IMR-90 (cell line): ENCODE data around the gene CUEDC2. TPM values are rescaled to one million over a fixed set of nuclear protein-coding genes. Genes with fewer than 3 reads are reported as not detected.

Source experiments
- ATAC-seq: fragments of 200-7000 bp; cut with Tn5 transposase; 2 replicates; pipeline ENCODE4 v1.9.1; 2020; ENCODE audit warnings: low read depth, mild to moderate bottlenecking, moderate library complexity
- BruUV-seq: library from RNA; stranded (reverse); fragments of 400-500 nt; replicated peaks from 2 replicates; lab custom pipeline; 2021; lab: Mats Ljungman, UMichigan
- CTCF ChIA-PET: fragments of 300-600 bp; formaldehyde crosslinking; extraction: SDS; loops from one replicate; lab custom pipeline; 2021; ENCODE audit warnings: antibody characterized with exemption; lab: Yijun Ruan, JAX
- POLR2A ChIA-PET: fragments of 300-600 bp; sonication (Branson Sonifier 250); formaldehyde crosslinking; loops from one replicate; lab custom pipeline; 2022; ENCODE audit warnings: antibody characterized with exemption; ENCODE audit not compliant: unreplicated experiment; lab: Charles Lee
- DNase-seq: peaks from one replicate; pipeline ENCODE4 v3.0.0; 2013
- H2AFZ ChIP-seq: replicated peaks from 2 replicates; pipeline ENCODE3; 2013; ENCODE audit warnings: low read length, mild to moderate bottlenecking; ENCODE audit not compliant: poor library complexity
- H2AK5ac ChIP-seq: 2 replicates; pipeline ENCODE4 v1.6.1; 2013; ENCODE audit warnings: low read depth, low read length, inconsistent platforms
- H2AK9ac ChIP-seq: replicated peaks from 2 replicates; pipeline ENCODE3; 2013; ENCODE audit warnings: mild to moderate bottlenecking, low read depth, low read length, moderate library complexity; ENCODE audit not compliant: poor library complexity
- H2BK120ac ChIP-seq: 2 replicates; pipeline ENCODE4 v1.6.1; 2013; ENCODE audit warnings: low read depth, low read length, inconsistent platforms
- H2BK15ac ChIP-seq: 3 replicates; pipeline ENCODE4 v1.6.1; 2013; ENCODE audit warnings: low read depth, low read length, inconsistent platforms
- H2BK20ac ChIP-seq: 2 replicates; pipeline ENCODE4 v1.6.1; 2013; ENCODE audit warnings: low read depth, mild to moderate bottlenecking, inconsistent platforms, low read length, moderate library complexity
- H2BK5ac ChIP-seq: 2 replicates; pipeline ENCODE4 v1.6.1; 2013; ENCODE audit warnings: mild to moderate bottlenecking, low read depth, low read length, inconsistent platforms; ENCODE audit not compliant: poor library complexity, severe bottlenecking
- H3K14ac ChIP-seq: replicated peaks from 2 replicates; pipeline ENCODE4 v1.6.1; 2013; ENCODE audit warnings: low read depth, low read length, inconsistent platforms
- H3K18ac ChIP-seq: 2 replicates; pipeline ENCODE4 v1.6.1; 2013; ENCODE audit warnings: low read depth, low read length, control low read depth
- H3K23ac ChIP-seq: 2 replicates; pipeline ENCODE4 v1.6.1; 2013; ENCODE audit warnings: low read depth, low read length, inconsistent platforms
- H3K27ac ChIP-seq: 2 replicates; pipeline ENCODE4 v1.5.1; 2013; ENCODE audit warnings: mild to moderate bottlenecking, control low read depth, low read length; ENCODE audit not compliant: insufficient read depth
- H3K27me3 ChIP-seq: 2 replicates; pipeline ENCODE4 v1.6.1; 2013; ENCODE audit warnings: low read length; ENCODE audit not compliant: control insufficient read depth, insufficient read depth
- H3K36me3 ChIP-seq: 2 replicates; pipeline ENCODE4 v1.6.1; 2013; ENCODE audit warnings: low read length, mixed read lengths; ENCODE audit not compliant: control insufficient read depth, insufficient read depth
- H3K4ac ChIP-seq: 2 replicates; pipeline ENCODE4 v1.6.1; 2013; ENCODE audit warnings: low read depth, low read length, inconsistent platforms
- H3K4me1 ChIP-seq: 2 replicates; pipeline ENCODE4 v1.6.1; 2013; ENCODE audit warnings: low read length, mixed read lengths; ENCODE audit not compliant: control insufficient read depth, insufficient read depth
- H3K4me2 ChIP-seq: 2 replicates; pipeline ENCODE4 v1.6.1; 2013; ENCODE audit warnings: low read depth, mild to moderate bottlenecking, control low read depth, low read length, moderate library complexity
- H3K4me3 ChIP-seq: 2 replicates; pipeline ENCODE4 v1.5.1; 2013; ENCODE audit warnings: low read depth, mild to moderate bottlenecking, control low read depth, low read length, moderate library complexity; ENCODE audit not compliant: insufficient read depth
- H3K56ac ChIP-seq: 2 replicates; pipeline ENCODE4 v1.6.1; 2013; ENCODE audit warnings: low read length, inconsistent platforms; ENCODE audit not compliant: insufficient read depth; ENCODE audit errors: extremely low read depth
- H3K79me1 ChIP-seq, 2 experiments: 2 replicates each; pipeline ENCODE4 v1.6.1; 2013; ENCODE audit warnings: low read length in 2 of 2, inconsistent platforms in 1 of 2, low read depth in 1 of 2
- H3K9ac ChIP-seq: 2 replicates; pipeline ENCODE4 v1.6.1; 2013; ENCODE audit warnings: low read depth, low read length, control low read depth
- H3K9me1 ChIP-seq: 2 replicates; pipeline ENCODE4 v1.6.1; 2013; ENCODE audit warnings: low read length, inconsistent platforms; ENCODE audit not compliant: insufficient read depth
- H3K9me3 ChIP-seq: 2 replicates; pipeline ENCODE4 v1.6.1; 2013; ENCODE audit warnings: low read length; ENCODE audit not compliant: control insufficient read depth, insufficient read depth
- H4K20me1 ChIP-seq: 2 replicates; pipeline ENCODE4 v1.6.1; 2013; ENCODE audit warnings: low read length, inconsistent platforms; ENCODE audit not compliant: insufficient read depth
- H4K5ac ChIP-seq: 2 replicates; pipeline ENCODE4 v1.6.1; 2013; ENCODE audit warnings: mild to moderate bottlenecking, low read depth, low read length, control low read depth
- H4K8ac ChIP-seq, 2 experiments: 2 replicates each; pipeline ENCODE4 v1.6.1; 2013; ENCODE audit warnings: low read depth in 2 of 2, low read length in 2 of 2, control low read depth in 1 of 2, inconsistent platforms in 1 of 2
- H4K91ac ChIP-seq: 2 replicates; pipeline ENCODE4 v1.6.1; 2013; ENCODE audit warnings: low read depth, low read length, inconsistent platforms; ENCODE audit not compliant: insufficient read depth
- BHLHE40 ChIP-seq: fragments of 150-350 bp; IDR thresholded peaks from 2 replicates; pipeline ENCODE4 v1.6.1; 2016; ENCODE audit warnings: mild to moderate bottlenecking, low read depth, low read length
- CEBPB ChIP-seq: IDR thresholded peaks from 2 replicates; pipeline ENCODE4 v1.6.1; 2012; ENCODE audit warnings: low read depth, low read length, improper control_type of control experiment
- CHD1 ChIP-seq: IDR thresholded peaks from 2 replicates; pipeline ENCODE4 v1.6.1; 2012; ENCODE audit warnings: low read depth, low read length, improper control_type of control experiment
- FOS ChIP-seq: fragments of 150-350 bp; IDR thresholded peaks from 2 replicates; pipeline ENCODE4 v1.6.1; 2016; ENCODE audit warnings: low read depth, low read length
- MAFK ChIP-seq: IDR thresholded peaks from 2 replicates; pipeline ENCODE4 v1.6.1; 2012; ENCODE audit warnings: low read depth, low read length, improper control_type of control experiment
- MAZ ChIP-seq: IDR thresholded peaks from 2 replicates; pipeline ENCODE4 v1.6.1; 2012; ENCODE audit warnings: low read depth, mild to moderate bottlenecking, low read length, improper control_type of control experiment, moderate library complexity, borderline replicate concordance
- MXI1 ChIP-seq: IDR thresholded peaks from 2 replicates; pipeline ENCODE4 v1.6.1; 2012; ENCODE audit warnings: low read depth, mild to moderate bottlenecking, low read length, moderate library complexity, borderline replicate concordance
- NFE2L2 ChIP-seq: fragments of 150-350 bp; IDR thresholded peaks from 2 replicates; pipeline ENCODE4 v1.6.1; 2016; ENCODE audit warnings: low read depth, mild to moderate bottlenecking, low read length
- POLR2A ChIP-seq: IDR thresholded peaks from 2 replicates; pipeline ENCODE4 v1.6.1; 2012; ENCODE audit warnings: mild to moderate bottlenecking, low read depth, low read length
- RAD21 ChIP-seq: IDR thresholded peaks from 2 replicates; pipeline ENCODE4 v1.6.1; 2012; ENCODE audit warnings: low read length, improper control_type of control experiment
- RCOR1 ChIP-seq: IDR thresholded peaks from 2 replicates; pipeline ENCODE4 v1.6.1; 2012; ENCODE audit warnings: mild to moderate bottlenecking, low read length, improper control_type of control experiment; ENCODE audit not compliant: insufficient replicate concordance
- RFX5 ChIP-seq: IDR thresholded peaks from 2 replicates; pipeline ENCODE4 v1.8.0; 2012; ENCODE audit warnings: low read depth, mild to moderate bottlenecking, low read length, moderate library complexity
- SMC3 ChIP-seq: fragments of 150-350 bp; IDR thresholded peaks from 2 replicates; pipeline ENCODE4 v1.6.1; 2016; ENCODE audit warnings: low read depth, mild to moderate bottlenecking, antibody characterized with exemption, low read length, moderate library complexity
- WGBS, 2 experiments: methylation state at CpG; one replicate each; pipeline versions ENCODE4 v1.1.5 to v1.1.7; 2013; ENCODE audit warnings: missing lambda C conversion rate in 2 of 2; ENCODE audit not compliant: insufficient read length in 1 of 2; ENCODE audit errors: extremely low coverage in 2 of 2; 5-methylcytosine and 5-hydroxymethylcytosine counted together
- dilution Hi-C: fragments of 300-500 bp; cut with HindIII; formaldehyde crosslinking; loops from one replicate; pipeline ENCODE4 v1.14.3; 2018; ENCODE audit warnings: low sequenced_read_pairs; ENCODE audit not compliant: unreplicated experiment
- in situ Hi-C: fragments of 300-500 bp; cut with MboI; formaldehyde crosslinking; loops from 3 replicates; pipeline ENCODE4 v1.14.3; 2019; ENCODE audit warnings: low sequenced_read_pairs, inconsistent platforms, mixed read lengths
- intact Hi-C: fragments of 100-400 bp; cut with micrococcal nuclease; formaldehyde crosslinking; loops from 2 replicates; pipeline ENCODE4 v1.10.0; 2022
- polyA plus RNA-seq, 3 experiments: library from polyadenylated mRNA; depleted of rRNA; stranded (reverse); fragments of >200 nt; gene quantifications; 2 replicates each; pipeline ENCODE4 v1.2.3, GENCODE V29; 2012; ENCODE audit warnings: low replicate concordance in 1 of 3
- total RNA-seq: library from RNA; depleted of rRNA; stranded (reverse); fragments of >200 nt; gene quantifications from 2 replicates; pipeline ENCODE4 v1.2.3, GENCODE V29; 2012
- TF ChIP-seq, protein P1 (sequence below): fragments of 150-350 bp; IDR thresholded peaks from 2 replicates; pipeline ENCODE4 v1.6.1; 2017; ENCODE audit warnings: mild to moderate bottlenecking, antibody characterized with exemption, low read length, low read depth
- TF ChIP-seq, protein P2 (sequence below): conservative IDR thresholded peaks from 2 replicates; pipeline ENCODE4 v1.5.1; 2012; ENCODE audit warnings: mild to moderate bottlenecking, low read depth, low read length, improper control_type of control experiment
- TF ChIP-seq, protein P3 (sequence below): fragments of 150-350 bp; IDR thresholded peaks from 2 replicates; pipeline ENCODE4 v1.6.1; 2016; ENCODE audit warnings: low read depth, mild to moderate bottlenecking, low read length, moderate library complexity, borderline replicate concordance

Gene CUEDC2
- total and polyA plus RNA-seq, 2 of the 4 experiments (the other 2 are of a cell fraction) = 55.7 to 84.9 TPM

DNA sequence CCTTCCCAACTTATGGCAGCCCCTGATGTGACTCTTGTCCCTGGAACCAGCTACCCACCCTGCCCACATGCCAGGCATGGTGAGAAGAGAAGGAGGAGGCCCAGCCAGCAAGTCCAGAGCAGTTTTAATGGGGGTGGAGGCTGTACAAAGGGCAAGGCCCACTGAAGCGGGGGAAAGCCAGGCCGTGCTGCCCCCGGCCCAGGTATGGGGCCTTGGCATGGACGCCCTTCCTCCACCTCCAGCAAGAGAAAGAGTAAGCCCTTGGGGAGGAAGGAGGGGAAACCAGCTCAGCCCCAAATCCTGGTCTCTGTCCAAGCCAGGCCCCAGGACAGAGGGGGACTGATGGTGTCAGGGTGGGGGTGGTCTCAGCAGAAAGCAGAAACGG, 29.9 kb downstream of the CUEDC2 start:
- intact Hi-C loops = no loop called here

More for the DNA sequence above, 29.9 kb downstream of the CUEDC2 start:
- H3K9ac ChIP-seq = no peak overlapping the region
- H3K56ac ChIP-seq = no peak overlapping the region
- no peak overlapping the region for H4K5ac ChIP-seq
- H3K4me2 ChIP-seq = no peak overlapping the region
- H4K20me1 ChIP-seq = peaks cover 6% of the 10 kb centered on the region
- no peak overlapping the region for H2AK5ac ChIP-seq
- no peak overlapping the region for H3K4me3 ChIP-seq
- H3K9me1 ChIP-seq = no peaks in the 10 kb centered on the region; the same call in 1 of the 2 replicates
- no peaks in the 10 kb centered on the region for H3K9me3 ChIP-seq
- H3K14ac ChIP-seq = no peak overlapping the region
- H4K91ac ChIP-seq = no peak overlapping the region
- no CpG with 5 or more reads among the region's 5 CpGs for WGBS, 2 experiments
- no peak overlapping the region for H2AFZ ChIP-seq
- H3K36me3 ChIP-seq = peaks cover 22% of the 10 kb centered on the region
- dilution Hi-C loops (no loop called here), in situ Hi-C loops (no loop called here)
- no peak overlapping the region for H2BK5ac ChIP-seq
- TF ChIP-seq MAFK (no peak), FOS (no peak), RFX5 (no peak), SMC3 (no peak), MXI1 (no peak), RCOR1 (no peak), CEBPB (no peak), RAD21 (no peak), BHLHE40 (no peak), NFE2L2 (no peak), POLR2A (no peak), MAZ (no peak), CHD1 (no peak)
- TF ChIP-seq, protein P1, sequence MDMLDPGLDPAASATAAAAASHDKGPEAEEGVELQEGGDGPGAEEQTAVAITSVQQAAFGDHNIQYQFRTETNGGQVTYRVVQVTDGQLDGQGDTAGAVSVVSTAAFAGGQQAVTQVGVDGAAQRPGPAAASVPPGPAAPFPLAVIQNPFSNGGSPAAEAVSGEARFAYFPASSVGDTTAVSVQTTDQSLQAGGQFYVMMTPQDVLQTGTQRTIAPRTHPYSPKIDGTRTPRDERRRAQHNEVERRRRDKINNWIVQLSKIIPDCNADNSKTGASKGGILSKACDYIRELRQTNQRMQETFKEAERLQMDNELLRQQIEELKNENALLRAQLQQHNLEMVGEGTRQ = no peak
- TF ChIP-seq, protein P2, sequence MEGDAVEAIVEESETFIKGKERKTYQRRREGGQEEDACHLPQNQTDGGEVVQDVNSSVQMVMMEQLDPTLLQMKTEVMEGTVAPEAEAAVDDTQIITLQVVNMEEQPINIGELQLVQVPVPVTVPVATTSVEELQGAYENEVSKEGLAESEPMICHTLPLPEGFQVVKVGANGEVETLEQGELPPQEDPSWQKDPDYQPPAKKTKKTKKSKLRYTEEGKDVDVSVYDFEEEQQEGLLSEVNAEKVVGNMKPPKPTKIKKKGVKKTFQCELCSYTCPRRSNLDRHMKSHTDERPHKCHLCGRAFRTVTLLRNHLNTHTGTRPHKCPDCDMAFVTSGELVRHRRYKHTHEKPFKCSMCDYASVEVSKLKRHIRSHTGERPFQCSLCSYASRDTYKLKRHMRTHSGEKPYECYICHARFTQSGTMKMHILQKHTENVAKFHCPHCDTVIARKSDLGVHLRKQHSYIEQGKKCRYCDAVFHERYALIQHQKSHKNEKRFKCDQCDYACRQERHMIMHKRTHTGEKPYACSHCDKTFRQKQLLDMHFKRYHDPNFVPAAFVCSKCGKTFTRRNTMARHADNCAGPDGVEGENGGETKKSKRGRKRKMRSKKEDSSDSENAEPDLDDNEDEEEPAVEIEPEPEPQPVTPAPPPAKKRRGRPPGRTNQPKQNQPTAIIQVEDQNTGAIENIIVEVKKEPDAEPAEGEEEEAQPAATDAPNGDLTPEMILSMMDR = no peak
- TF ChIP-seq, protein P3, sequence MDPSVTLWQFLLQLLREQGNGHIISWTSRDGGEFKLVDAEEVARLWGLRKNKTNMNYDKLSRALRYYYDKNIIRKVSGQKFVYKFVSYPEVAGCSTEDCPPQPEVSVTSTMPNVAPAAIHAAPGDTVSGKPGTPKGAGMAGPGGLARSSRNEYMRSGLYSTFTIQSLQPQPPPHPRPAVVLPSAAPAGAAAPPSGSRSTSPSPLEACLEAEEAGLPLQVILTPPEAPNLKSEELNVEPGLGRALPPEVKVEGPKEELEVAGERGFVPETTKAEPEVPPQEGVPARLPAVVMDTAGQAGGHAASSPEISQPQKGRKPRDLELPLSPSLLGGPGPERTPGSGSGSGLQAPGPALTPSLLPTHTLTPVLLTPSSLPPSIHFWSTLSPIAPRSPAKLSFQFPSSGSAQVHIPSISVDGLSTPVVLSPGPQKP = no peak
- CTCF ChIA-PET = interaction anchor here (0.6 to 0.9 kb wide), 2 partner anchors 8 to 173 kb away, joined by 3 to 4 read pairs; no protein-coding TSS in a partner anchor
- ATAC-seq (no peak), DNase-seq (no peak)
- no peak overlapping the region for H3K23ac ChIP-seq
- no peak overlapping the region for H2AK9ac ChIP-seq
- no peak overlapping the region for H2BK120ac ChIP-seq
- POLR2A ChIA-PET = no interaction called here
- no peak overlapping the region for H2BK20ac ChIP-seq
- H3K4ac ChIP-seq = no peak overlapping the region
- peaks cover 11% of the 10 kb centered on the region for H3K4me1 ChIP-seq
- no peak overlapping the region for H4K8ac ChIP-seq
- no peaks in the 10 kb centered on the region for H3K27me3 ChIP-seq
- no TSS peak for BruUV-seq
- peaks cover 13 to 15% of the 10 kb centered on the region in 2 experiments; a peak in 3 of 4 replicates for H3K79me1 ChIP-seq
- no peak overlapping the region for H3K18ac ChIP-seq
- H3K27ac ChIP-seq = no peak overlapping the region
- H2BK15ac ChIP-seq = no peak overlapping the region
